ENCODE results near the gene MAGI2. TPM values are rescaled to one million over a fixed set of nuclear protein-coding genes. Genes with fewer than 3 reads are reported as not detected.

Gene MAGI2
- total RNA-seq, 3 donors from 2014 or later (not counting 1 experiment from before 2014, with no cell fraction given): 0.09 to 0.48 (median 0.27) TPM

DNA sequence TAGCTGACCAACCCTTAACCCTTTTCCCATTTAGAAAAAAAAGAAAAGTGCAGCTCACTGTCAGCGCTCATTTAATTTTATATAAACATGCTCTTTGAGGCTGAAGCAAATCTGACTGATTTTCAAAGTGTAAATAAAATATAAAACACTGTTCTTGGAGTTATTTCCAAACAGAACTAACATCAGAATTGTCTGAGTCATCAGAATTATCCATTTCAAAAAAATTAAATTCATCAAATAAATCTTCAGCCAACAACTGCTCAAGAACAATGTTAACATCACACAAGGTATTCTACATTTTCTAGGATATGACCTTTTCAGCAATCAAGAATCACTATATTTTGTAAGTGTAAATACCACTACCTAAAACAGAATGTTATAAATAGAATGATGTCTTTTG, 93.6 kb downstream of the MAGI2 start:
- Mint-ChIP-seq H3K27ac (no peak overlapping the region), H3K4me1 (no peaks in the 10 kb centered on the region), H3K4me3 (no peak overlapping the region), H3K9me3 (peaks cover 8 to 28% of the 10 kb centered on the region in 2 donors), H3K27me3 (ENCODE audit: low read depth in 2 of 2) (no peaks in the 10 kb centered on the region), H3K36me3 (no peaks in the 10 kb centered on the region)
- intact Hi-C loops (cut with micrococcal nuclease): no loop called here
- TF ChIP-seq, protein P1, sequence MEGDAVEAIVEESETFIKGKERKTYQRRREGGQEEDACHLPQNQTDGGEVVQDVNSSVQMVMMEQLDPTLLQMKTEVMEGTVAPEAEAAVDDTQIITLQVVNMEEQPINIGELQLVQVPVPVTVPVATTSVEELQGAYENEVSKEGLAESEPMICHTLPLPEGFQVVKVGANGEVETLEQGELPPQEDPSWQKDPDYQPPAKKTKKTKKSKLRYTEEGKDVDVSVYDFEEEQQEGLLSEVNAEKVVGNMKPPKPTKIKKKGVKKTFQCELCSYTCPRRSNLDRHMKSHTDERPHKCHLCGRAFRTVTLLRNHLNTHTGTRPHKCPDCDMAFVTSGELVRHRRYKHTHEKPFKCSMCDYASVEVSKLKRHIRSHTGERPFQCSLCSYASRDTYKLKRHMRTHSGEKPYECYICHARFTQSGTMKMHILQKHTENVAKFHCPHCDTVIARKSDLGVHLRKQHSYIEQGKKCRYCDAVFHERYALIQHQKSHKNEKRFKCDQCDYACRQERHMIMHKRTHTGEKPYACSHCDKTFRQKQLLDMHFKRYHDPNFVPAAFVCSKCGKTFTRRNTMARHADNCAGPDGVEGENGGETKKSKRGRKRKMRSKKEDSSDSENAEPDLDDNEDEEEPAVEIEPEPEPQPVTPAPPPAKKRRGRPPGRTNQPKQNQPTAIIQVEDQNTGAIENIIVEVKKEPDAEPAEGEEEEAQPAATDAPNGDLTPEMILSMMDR (IDR thresholded peaks at IDR 0.05): no peak
- no CpG with 5 or more reads among the region's 1 CpG for WGBS (ENCODE audit: insufficient coverage)
- Histone ChIP-seq H3K4me1 (ENCODE audit: control insufficient read depth, insufficient read depth, low read length) (no peaks in the 10 kb centered on the region), H3K27me3 (ENCODE audit: control insufficient read depth, insufficient read depth, low read length) (no peaks in the 10 kb centered on the region), H3K9me3 (ENCODE audit: control insufficient read depth, insufficient read depth, low read length) (no peaks in the 10 kb centered on the region), H3K4me3 (ENCODE audit: low read length) (no peak overlapping the region), H3K36me3 (ENCODE audit: control insufficient read depth, insufficient read depth, low read length) (no peaks in the 10 kb centered on the region), H3K27ac (ENCODE audit: low read length) (no peak overlapping the region)
- ATAC-seq: no peak
- DNase-seq: no peak

DNA sequence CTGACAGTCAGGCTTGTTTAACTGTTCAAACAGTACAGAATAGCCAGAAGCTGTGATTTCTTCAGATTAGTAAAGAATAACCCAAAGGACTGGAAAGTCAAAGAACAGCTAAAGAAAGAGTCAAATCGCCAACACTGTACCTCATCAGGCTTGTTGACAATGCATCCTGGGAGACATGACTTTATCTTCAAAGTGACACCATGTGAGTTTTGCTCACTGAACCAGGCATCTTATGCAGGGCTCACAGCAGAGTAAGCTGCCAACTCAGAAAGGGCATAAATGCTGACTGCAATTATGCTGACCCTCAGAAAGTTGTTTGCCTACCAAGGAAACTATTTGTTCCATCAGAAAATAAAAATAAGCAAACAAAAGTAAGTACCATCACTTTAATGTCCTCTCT, 96.4 kb downstream of the MAGI2 start:
- H3K9me3 Mint-ChIP-seq: peaks cover 8 to 22% of the 10 kb centered on the region in 2 donors
- H3K4me3 ChIP-seq (ENCODE audit: low read length): no peak overlapping the region
- H3K27ac ChIP-seq (ENCODE audit: low read length): no peak overlapping the region
- H3K4me3 Mint-ChIP-seq: no peak overlapping the region
- DNase-seq (no peak), ATAC-seq (no peak)
- TF ChIP-seq, protein P1 (IDR thresholded peaks at IDR 0.05): no peak
- 95% methylated on average over 1 of the region's 1 CpG for WGBS (ENCODE audit: insufficient coverage)
- H3K4me1 ChIP-seq (ENCODE audit: control insufficient read depth, insufficient read depth, low read length): no peaks in the 10 kb centered on the region
- peaks cover 7% of the 10 kb centered on the region for H3K9me3 ChIP-seq (ENCODE audit: control insufficient read depth, insufficient read depth, low read length)
- no peak overlapping the region for H3K27ac Mint-ChIP-seq
- no peaks in the 10 kb centered on the region for H3K4me1 Mint-ChIP-seq
- H3K36me3 ChIP-seq (ENCODE audit: control insufficient read depth, insufficient read depth, low read length): no peaks in the 10 kb centered on the region
- intact Hi-C loops (cut with micrococcal nuclease): no loop called here
- H3K27me3 ChIP-seq (ENCODE audit: control insufficient read depth, insufficient read depth, low read length): no peaks in the 10 kb centered on the region
- H3K36me3 Mint-ChIP-seq: no peaks in the 10 kb centered on the region
- H3K27me3 Mint-ChIP-seq (ENCODE audit: low read depth in 2 of 2): no peaks in the 10 kb centered on the region

DNA sequence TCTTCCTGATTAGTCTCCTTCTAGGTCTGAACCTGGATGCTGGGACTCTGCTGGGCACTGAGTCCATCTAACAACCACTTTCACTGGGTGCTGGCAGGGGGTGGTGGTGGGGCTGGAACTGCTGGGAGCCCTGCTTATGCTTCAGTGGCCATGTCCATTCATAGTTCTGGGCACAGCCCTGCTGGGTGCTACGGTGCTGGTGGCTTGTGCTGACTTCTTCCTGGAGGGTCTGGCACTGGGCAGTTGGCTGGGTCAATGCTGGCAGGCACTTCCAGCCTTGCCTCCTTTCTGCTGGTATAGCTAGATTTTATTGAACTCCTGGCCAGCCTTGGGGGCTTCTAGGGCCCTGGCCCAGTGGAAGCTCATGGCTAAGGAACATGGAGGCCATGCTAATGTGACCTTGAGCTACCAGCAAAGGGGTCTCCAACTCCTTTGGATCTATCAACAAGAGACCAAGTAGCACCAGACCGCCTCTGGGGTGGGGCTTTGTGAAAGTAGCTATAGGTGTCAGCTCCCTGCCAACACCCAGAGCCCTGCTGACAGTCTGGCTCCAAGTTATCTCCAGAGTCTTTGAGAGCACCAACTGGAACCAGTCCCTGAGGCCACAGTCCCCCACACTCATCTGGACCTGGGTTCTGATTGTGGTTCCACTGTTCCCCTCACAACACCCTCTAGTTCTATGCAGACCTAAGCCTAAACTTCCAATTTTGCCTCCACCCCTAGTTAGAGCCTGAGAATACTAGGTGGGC, 99.6 kb downstream of the MAGI2 start:
- H3K4me3 Mint-ChIP-seq: no peak overlapping the region

More for the DNA sequence above, 99.6 kb downstream of the MAGI2 start:
- TF ChIP-seq, protein P1 (IDR thresholded peaks at IDR 0.05): no peak
- no peak overlapping the region for H3K27ac Mint-ChIP-seq
- H3K36me3 ChIP-seq (ENCODE audit: control insufficient read depth, insufficient read depth, low read length): no peaks in the 10 kb centered on the region
- no peak overlapping the region for H3K27ac ChIP-seq (ENCODE audit: low read length)
- intact Hi-C loops (cut with micrococcal nuclease): no loop called here
- H3K4me3 ChIP-seq (ENCODE audit: low read length): no peak overlapping the region
- ATAC-seq: no peak
- H3K27me3 ChIP-seq (ENCODE audit: control insufficient read depth, insufficient read depth, low read length): no peaks in the 10 kb centered on the region
- DNase-seq: no peak
- H3K4me1 Mint-ChIP-seq: no peaks in the 10 kb centered on the region
- 88% methylated on average over 2 of the region's 2 CpGs for WGBS (ENCODE audit: insufficient coverage)
- H3K4me1 ChIP-seq (ENCODE audit: control insufficient read depth, insufficient read depth, low read length): no peaks in the 10 kb centered on the region
- peaks cover 3 to 7% of the 10 kb centered on the region in 2 donors for H3K9me3 Mint-ChIP-seq
- no peaks in the 10 kb centered on the region for H3K36me3 Mint-ChIP-seq
- peaks cover 7% of the 10 kb centered on the region for H3K9me3 ChIP-seq (ENCODE audit: control insufficient read depth, insufficient read depth, low read length)
- H3K27me3 Mint-ChIP-seq (ENCODE audit: low read depth in 2 of 2): no peaks in the 10 kb centered on the region

Measured in natural killer cell (primary cell).